HL-60 (cell line): ENCODE measurements around the gene GORASP2.

Experiments
- DNase-seq, 2 experiments: peaks; one replicate each; pipeline ENCODE4 v3.0.0-alpha.2; 2010 to 2020; ENCODE audit warnings: low read depth in 1 of 2, low spot score in 1 of 2
- H3K27ac ChIP-seq: fragments of 250-450 bp; sonication (Bioruptor Pico); replicated peaks from 2 replicates; pipeline ENCODE4 v1.5.1; 2020; ENCODE audit warnings: mild to moderate bottlenecking, moderate library complexity
- H3K27me3 ChIP-seq: fragments of 250-450 bp; sonication (Bioruptor Pico); 2 replicates; pipeline ENCODE4 v1.5.1; 2021; ENCODE audit warnings: mild to moderate bottlenecking, moderate library complexity; ENCODE audit not compliant: insufficient read depth, poor library complexity, severe bottlenecking
- H3K4me3 ChIP-seq: replicated peaks from 2 replicates; pipeline ENCODE4 v1.5.1; 2011; ENCODE audit warnings: mild to moderate bottlenecking, control low read depth, low read length; ENCODE audit not compliant: insufficient read depth
- GABPA ChIP-seq: IDR thresholded peaks from 2 replicates; pipeline ENCODE4 v1.6.1; 2012; ENCODE audit warnings: low read depth
- POLR2AphosphoS5 ChIP-seq: IDR thresholded peaks from 2 replicates; pipeline ENCODE4 v1.6.1; 2012; ENCODE audit warnings: low read depth
- SPI1 ChIP-seq: IDR thresholded peaks from 2 replicates; pipeline ENCODE4 v1.6.1; 2012; ENCODE audit warnings: low read depth, mild to moderate bottlenecking, borderline replicate concordance
- TF ChIP-seq, protein P1 (sequence below): IDR thresholded peaks from one replicate; pipeline ENCODE4 v1.5.1; 2011; ENCODE audit warnings: low read length, control low read depth, inconsistent platforms; ENCODE audit not compliant: insufficient read depth
- TF ChIP-seq, protein P2 (sequence below): IDR thresholded peaks from 2 replicates; pipeline ENCODE4 v1.6.1; 2012; ENCODE audit warnings: low read depth; ENCODE audit not compliant: insufficient replicate concordance

Gene GORASP2

DNA sequence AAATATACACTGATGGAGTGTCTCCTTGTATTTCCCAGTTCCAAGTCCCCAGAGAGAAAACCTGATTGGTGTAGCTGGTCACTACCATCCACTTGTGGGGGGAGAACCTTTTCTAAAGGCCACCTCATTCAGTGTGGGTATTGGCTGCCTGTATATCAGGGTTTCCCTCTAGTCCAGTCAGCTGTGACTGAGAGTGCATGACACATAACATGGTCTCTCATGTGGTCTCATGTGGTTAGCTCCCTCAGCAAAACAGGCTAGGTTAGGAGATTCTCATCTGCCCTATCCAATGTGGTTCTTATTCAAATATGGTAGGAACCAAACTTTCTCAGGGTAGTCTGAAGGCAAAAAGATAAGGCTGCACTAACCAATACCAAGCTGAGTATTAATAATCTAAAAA lies 4.1 kb upstream of the GORASP2 start:
- no peak overlapping the region for H3K27ac ChIP-seq
- DNase-seq = no peak
- H3K27me3 ChIP-seq = no peaks in the 10 kb centered on the region
- no peak for TF ChIP-seq GABPA
- TF ChIP-seq SPI1 = no peak
- TF ChIP-seq POLR2AphosphoS5 = no peak
- TF ChIP-seq, protein P1, sequence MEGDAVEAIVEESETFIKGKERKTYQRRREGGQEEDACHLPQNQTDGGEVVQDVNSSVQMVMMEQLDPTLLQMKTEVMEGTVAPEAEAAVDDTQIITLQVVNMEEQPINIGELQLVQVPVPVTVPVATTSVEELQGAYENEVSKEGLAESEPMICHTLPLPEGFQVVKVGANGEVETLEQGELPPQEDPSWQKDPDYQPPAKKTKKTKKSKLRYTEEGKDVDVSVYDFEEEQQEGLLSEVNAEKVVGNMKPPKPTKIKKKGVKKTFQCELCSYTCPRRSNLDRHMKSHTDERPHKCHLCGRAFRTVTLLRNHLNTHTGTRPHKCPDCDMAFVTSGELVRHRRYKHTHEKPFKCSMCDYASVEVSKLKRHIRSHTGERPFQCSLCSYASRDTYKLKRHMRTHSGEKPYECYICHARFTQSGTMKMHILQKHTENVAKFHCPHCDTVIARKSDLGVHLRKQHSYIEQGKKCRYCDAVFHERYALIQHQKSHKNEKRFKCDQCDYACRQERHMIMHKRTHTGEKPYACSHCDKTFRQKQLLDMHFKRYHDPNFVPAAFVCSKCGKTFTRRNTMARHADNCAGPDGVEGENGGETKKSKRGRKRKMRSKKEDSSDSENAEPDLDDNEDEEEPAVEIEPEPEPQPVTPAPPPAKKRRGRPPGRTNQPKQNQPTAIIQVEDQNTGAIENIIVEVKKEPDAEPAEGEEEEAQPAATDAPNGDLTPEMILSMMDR = no peak
- TF ChIP-seq, protein P2, sequence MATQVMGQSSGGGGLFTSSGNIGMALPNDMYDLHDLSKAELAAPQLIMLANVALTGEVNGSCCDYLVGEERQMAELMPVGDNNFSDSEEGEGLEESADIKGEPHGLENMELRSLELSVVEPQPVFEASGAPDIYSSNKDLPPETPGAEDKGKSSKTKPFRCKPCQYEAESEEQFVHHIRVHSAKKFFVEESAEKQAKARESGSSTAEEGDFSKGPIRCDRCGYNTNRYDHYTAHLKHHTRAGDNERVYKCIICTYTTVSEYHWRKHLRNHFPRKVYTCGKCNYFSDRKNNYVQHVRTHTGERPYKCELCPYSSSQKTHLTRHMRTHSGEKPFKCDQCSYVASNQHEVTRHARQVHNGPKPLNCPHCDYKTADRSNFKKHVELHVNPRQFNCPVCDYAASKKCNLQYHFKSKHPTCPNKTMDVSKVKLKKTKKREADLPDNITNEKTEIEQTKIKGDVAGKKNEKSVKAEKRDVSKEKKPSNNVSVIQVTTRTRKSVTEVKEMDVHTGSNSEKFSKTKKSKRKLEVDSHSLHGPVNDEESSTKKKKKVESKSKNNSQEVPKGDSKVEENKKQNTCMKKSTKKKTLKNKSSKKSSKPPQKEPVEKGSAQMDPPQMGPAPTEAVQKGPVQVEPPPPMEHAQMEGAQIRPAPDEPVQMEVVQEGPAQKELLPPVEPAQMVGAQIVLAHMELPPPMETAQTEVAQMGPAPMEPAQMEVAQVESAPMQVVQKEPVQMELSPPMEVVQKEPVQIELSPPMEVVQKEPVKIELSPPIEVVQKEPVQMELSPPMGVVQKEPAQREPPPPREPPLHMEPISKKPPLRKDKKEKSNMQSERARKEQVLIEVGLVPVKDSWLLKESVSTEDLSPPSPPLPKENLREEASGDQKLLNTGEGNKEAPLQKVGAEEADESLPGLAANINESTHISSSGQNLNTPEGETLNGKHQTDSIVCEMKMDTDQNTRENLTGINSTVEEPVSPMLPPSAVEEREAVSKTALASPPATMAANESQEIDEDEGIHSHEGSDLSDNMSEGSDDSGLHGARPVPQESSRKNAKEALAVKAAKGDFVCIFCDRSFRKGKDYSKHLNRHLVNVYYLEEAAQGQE = no peak
- H3K4me3 ChIP-seq = no peak overlapping the region

DNA sequence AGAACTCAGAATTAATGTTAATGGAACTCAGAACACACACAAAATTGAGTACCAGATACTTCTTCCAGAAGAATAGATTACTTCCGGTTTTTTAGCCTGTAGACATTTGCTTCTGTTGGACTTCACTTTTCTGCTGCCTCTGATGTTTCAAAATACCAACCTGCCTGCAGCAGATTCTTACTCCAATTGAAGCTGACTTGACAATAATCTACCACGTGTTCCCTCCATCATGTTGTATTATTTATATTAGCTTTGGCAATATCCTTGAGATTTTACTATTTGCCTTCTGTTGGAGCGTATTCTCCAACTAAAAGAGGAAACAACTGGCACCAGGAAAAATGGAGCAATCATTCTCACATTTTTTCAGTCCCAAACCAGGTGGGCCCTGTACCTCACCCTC lies 3.1 kb upstream of the GORASP2 start:
- Histone ChIP-seq H3K27me3 (no peaks in the 10 kb centered on the region), H3K4me3 (no peak overlapping the region), H3K27ac (no peak overlapping the region; the same call in 1 of the 2 replicates)
- DNase-seq = peak in 1 of 2 experiments; percentile 52
- TF ChIP-seq, protein P1 = no peak
- TF ChIP-seq GABPA (no peak), SPI1 (no peak), POLR2AphosphoS5 (no peak)
- TF ChIP-seq, protein P2 = no peak

DNA sequence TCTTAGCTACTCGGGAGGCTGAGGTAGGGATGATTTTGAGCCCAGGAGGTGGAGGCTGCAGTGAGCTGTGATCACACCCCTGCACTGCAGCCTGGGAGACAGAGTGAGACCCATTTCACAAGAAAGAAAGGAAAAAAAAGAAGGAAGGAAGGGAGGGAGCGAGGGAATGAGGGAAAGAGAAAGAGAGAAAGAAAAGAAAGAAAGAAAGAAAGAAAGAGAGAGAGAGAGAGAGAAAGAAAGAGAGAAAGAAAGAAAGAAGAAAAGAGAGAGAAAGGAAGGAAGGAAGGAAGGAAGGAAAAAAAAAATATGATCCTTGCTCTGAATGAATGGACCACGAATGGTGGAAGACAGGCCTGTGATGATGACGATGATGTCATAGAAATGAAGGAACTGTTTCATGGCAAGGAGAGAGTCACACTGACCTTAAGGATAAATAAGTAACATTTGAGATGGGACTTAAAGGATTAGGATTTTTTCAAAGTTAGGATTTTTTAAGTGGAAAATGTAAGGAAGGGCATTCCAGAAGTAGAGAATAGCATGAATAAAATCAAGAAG lies 2.2 kb upstream of the GORASP2 start:
- no peak overlapping the region; the same call in 1 of the 2 replicates for H3K27ac ChIP-seq
- no peak for DNase-seq
- TF ChIP-seq, protein P2 = no peak
- no peak for TF ChIP-seq SPI1
- no peak for TF ChIP-seq POLR2AphosphoS5
- no peak for TF ChIP-seq GABPA
- TF ChIP-seq, protein P1 = no peak

More for the DNA sequence above, 2.2 kb upstream of the GORASP2 start:
- H3K4me3 ChIP-seq = no peak overlapping the region
- no peaks in the 10 kb centered on the region for H3K27me3 ChIP-seq
